Measurements from ENCODE around the gene GABBR1. TPM values are rescaled to one million over a fixed set of nuclear protein-coding genes. Genes with fewer than 3 reads are reported as not detected.

Gene GABBR1
- total RNA-seq, 5 donors from 2014 or later (not counting 1 experiment from before 2014, with no cell fraction given): 48.0 to 82.7 (median 74.8) TPM

DNA sequence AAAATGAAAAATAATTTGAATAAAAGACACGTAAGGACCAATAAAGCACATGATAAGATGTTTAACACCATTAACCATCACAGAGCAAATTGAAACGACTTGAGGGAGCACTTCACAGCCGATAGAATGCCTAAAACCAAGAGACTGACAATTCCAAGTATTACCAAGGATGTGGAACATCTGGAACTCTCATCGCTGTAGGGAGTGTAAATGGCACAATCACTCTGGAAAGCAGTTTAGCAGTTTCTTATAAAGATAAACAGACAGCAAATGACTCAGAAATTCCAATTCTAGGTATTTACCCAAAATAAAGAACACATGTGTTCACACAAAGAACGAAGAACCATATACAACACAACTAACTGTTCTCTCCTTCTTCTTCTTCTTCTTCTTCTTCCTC is 65.0 kb downstream of the GABBR1 start:
- H3K4me3 Mint-ChIP-seq: no peak overlapping the region
- no peaks in the 10 kb centered on the region for H3K36me3 Mint-ChIP-seq
- CTCF ChIA-PET: no interaction called here
- Histone ChIP-seq H3K4me1 (ENCODE audit: control insufficient read depth in 1 of 2, extremely low read depth in 1 of 2, insufficient read depth in 2 of 2, low read length in 2 of 2) (no peaks in the 10 kb centered on the region), H3K4me3 (ENCODE audit: control insufficient read depth in 1 of 2, extremely low read depth in 1 of 2, low read length in 1 of 2) (no peak overlapping the region), H3K27me3 (replicated peaks in 1 of 2; ENCODE audit: control insufficient read depth in 2 of 2, extremely low read depth in 1 of 2, insufficient read depth in 2 of 2, low read length in 1 of 2) (peaks cover 0 to 26% of the 10 kb centered on the region in 2 experiments), H3K27ac (ENCODE audit: low read length) (no peak overlapping the region), H3K36me3 (ENCODE audit: control insufficient read depth in 2 of 2, extremely low read depth in 1 of 2, insufficient read depth in 1 of 2, low read length in 1 of 2) (no peaks in the 10 kb centered on the region), H3K9me3 (no peaks in the 10 kb centered on the region)
- H3K4me1 Mint-ChIP-seq: peaks cover 6 to 8% (median 7%) of the 10 kb centered on the region in 3 donors
- POLR2A ChIA-PET: no interaction called here
- WGBS (ENCODE audit: insufficient coverage): 100% methylated on average over 1 of the region's 5 CpGs
- no peaks in the 10 kb centered on the region for H3K9me3 Mint-ChIP-seq
- no peak overlapping the region for H3K27ac Mint-ChIP-seq
- no peak for ATAC-seq (replicated peaks in 1 of 4)
- DNase-seq: no peak
- H3K27me3 Mint-ChIP-seq: peaks cover 41 to 53% of the 10 kb centered on the region in 2 donors

DNA sequence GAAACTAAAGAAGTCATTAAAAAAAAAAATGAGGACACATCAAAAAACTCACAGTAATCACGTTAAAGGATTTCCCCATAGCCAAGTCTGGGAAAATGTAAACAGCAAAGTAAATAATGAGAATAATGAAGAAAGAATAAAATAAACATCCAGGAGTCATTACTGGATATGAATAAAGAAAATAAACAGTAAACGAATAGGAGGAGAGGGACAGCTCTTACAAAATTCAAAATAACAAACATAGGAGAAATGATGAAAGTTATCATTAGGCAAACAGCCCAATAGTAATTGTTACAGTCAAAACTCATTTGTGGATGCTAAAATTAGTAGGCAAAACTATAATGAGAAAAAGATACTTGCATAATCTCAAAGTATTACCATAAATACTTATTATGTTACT is 65.4 kb downstream of the GABBR1 start:
- no peak for ATAC-seq (replicated peaks in 1 of 4)
- H3K27me3 Mint-ChIP-seq: peaks cover 45 to 58% of the 10 kb centered on the region in 2 donors
- ChIA-PET POLR2A (no interaction called here), CTCF (no interaction called here)
- H3K4me1 ChIP-seq (ENCODE audit: control insufficient read depth in 1 of 2, extremely low read depth in 1 of 2, insufficient read depth in 2 of 2, low read length in 2 of 2): no peaks in the 10 kb centered on the region
- H3K9me3 Mint-ChIP-seq: no peaks in the 10 kb centered on the region
- H3K4me3 Mint-ChIP-seq: no peak overlapping the region
- no peaks in the 10 kb centered on the region for H3K36me3 ChIP-seq (ENCODE audit: control insufficient read depth in 2 of 2, extremely low read depth in 1 of 2, insufficient read depth in 1 of 2, low read length in 1 of 2)
- H3K36me3 Mint-ChIP-seq: no peaks in the 10 kb centered on the region
- H3K27ac ChIP-seq (ENCODE audit: low read length): no peak overlapping the region
- H3K4me1 Mint-ChIP-seq: peaks cover 6 to 8% (median 7%) of the 10 kb centered on the region in 3 donors
- no peak overlapping the region for H3K27ac Mint-ChIP-seq
- DNase-seq: no peak
- peaks cover 0 to 27% of the 10 kb centered on the region in 2 experiments for H3K27me3 ChIP-seq (replicated peaks in 1 of 2; ENCODE audit: control insufficient read depth in 2 of 2, extremely low read depth in 1 of 2, insufficient read depth in 2 of 2, low read length in 1 of 2)
- no peaks in the 10 kb centered on the region for H3K9me3 ChIP-seq
- H3K4me3 ChIP-seq (ENCODE audit: control insufficient read depth in 1 of 2, extremely low read depth in 1 of 2, low read length in 1 of 2): no peak overlapping the region
- WGBS (ENCODE audit: insufficient coverage): no CpG with 5 or more reads among the region's 2 CpGs

DNA sequence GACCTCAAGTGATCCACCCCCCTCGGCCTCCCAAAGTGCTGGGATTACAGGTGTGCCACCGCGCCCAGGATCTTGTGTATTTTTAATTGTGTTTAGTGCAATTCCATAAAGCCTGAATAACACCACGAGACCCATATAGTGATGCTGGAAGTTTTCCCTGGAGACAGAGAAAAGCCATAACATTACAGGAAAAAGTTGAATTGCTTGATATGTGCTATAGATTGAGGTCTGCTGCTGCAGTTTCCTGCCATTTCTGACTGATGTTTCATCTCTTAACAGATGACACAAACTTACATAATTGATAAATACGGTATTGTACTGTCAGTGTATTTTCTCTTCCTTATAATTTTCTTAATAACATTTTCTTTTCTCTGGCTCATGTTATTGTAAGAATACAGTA is 66.1 kb downstream of the GABBR1 start:
- POLR2A ChIA-PET: no interaction called here
- peaks cover 43 to 56% of the 10 kb centered on the region in 2 donors for H3K27me3 Mint-ChIP-seq
- no peak for ATAC-seq (replicated peaks in 1 of 4)
- peaks cover 6 to 8% (median 7%) of the 10 kb centered on the region in 3 donors for H3K4me1 Mint-ChIP-seq
- Histone ChIP-seq H3K4me1 (ENCODE audit: control insufficient read depth in 1 of 2, extremely low read depth in 1 of 2, insufficient read depth in 2 of 2, low read length in 2 of 2) (no peaks in the 10 kb centered on the region), H3K27ac (ENCODE audit: low read length) (no peak overlapping the region), H3K36me3 (ENCODE audit: control insufficient read depth in 2 of 2, extremely low read depth in 1 of 2, insufficient read depth in 1 of 2, low read length in 1 of 2) (no peaks in the 10 kb centered on the region), H3K9me3 (no peaks in the 10 kb centered on the region), H3K4me3 (ENCODE audit: control insufficient read depth in 1 of 2, extremely low read depth in 1 of 2, low read length in 1 of 2) (no peak overlapping the region), H3K27me3 (replicated peaks in 1 of 2; ENCODE audit: control insufficient read depth in 2 of 2, extremely low read depth in 1 of 2, insufficient read depth in 2 of 2, low read length in 1 of 2) (peaks cover 0 to 24% of the 10 kb centered on the region in 2 experiments)
- WGBS (ENCODE audit: insufficient coverage): 80% methylated on average over 1 of the region's 5 CpGs
- H3K9me3 Mint-ChIP-seq: no peaks in the 10 kb centered on the region
- CTCF ChIA-PET: no interaction called here
- no peak for DNase-seq
- no peak overlapping the region for H3K27ac Mint-ChIP-seq
- no peaks in the 10 kb centered on the region for H3K36me3 Mint-ChIP-seq
- H3K4me3 Mint-ChIP-seq: no peak overlapping the region

DNA sequence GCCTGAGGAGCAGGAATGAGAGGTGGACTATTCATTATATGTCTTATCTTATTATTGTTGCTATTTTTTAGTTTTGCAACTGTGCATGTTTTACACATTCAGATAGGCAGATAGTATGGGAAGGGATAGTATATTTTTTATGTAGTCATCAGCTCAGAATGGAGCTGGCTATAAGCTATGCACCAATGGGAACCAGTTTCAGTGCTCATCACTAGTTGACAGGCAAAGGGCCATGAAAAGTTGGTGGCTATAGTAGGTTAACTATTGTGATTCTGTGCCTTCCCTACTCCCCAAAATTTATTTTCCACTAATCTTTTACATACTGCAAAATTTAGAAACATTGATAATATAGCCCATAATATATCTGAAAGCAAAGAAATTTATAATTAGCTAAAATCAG is 68.1 kb downstream of the GABBR1 start:
- H3K4me1 Mint-ChIP-seq: peaks cover 6 to 8% (median 7%) of the 10 kb centered on the region in 3 donors
- H3K4me3 Mint-ChIP-seq: no peak overlapping the region
- Histone ChIP-seq H3K9me3 (no peaks in the 10 kb centered on the region), H3K27ac (ENCODE audit: low read length) (no peak overlapping the region), H3K4me3 (ENCODE audit: control insufficient read depth in 1 of 2, extremely low read depth in 1 of 2, low read length in 1 of 2) (no peak overlapping the region), H3K36me3 (ENCODE audit: control insufficient read depth in 2 of 2, extremely low read depth in 1 of 2, insufficient read depth in 1 of 2, low read length in 1 of 2) (no peaks in the 10 kb centered on the region), H3K4me1 (ENCODE audit: control insufficient read depth in 1 of 2, extremely low read depth in 1 of 2, insufficient read depth in 2 of 2, low read length in 2 of 2) (no peaks in the 10 kb centered on the region), H3K27me3 (replicated peaks in 1 of 2; ENCODE audit: control insufficient read depth in 2 of 2, extremely low read depth in 1 of 2, insufficient read depth in 2 of 2, low read length in 1 of 2) (peaks cover 0 to 26% of the 10 kb centered on the region in 2 experiments)
- no peak for DNase-seq
- H3K27me3 Mint-ChIP-seq: peaks cover 44 to 58% of the 10 kb centered on the region in 2 donors
- POLR2A ChIA-PET: no interaction called here
- CTCF ChIA-PET: no interaction called here
- H3K36me3 Mint-ChIP-seq: no peaks in the 10 kb centered on the region
- no peaks in the 10 kb centered on the region for H3K9me3 Mint-ChIP-seq
- no peak for ATAC-seq (replicated peaks in 1 of 4)
- H3K27ac Mint-ChIP-seq: no peak overlapping the region

DNA sequence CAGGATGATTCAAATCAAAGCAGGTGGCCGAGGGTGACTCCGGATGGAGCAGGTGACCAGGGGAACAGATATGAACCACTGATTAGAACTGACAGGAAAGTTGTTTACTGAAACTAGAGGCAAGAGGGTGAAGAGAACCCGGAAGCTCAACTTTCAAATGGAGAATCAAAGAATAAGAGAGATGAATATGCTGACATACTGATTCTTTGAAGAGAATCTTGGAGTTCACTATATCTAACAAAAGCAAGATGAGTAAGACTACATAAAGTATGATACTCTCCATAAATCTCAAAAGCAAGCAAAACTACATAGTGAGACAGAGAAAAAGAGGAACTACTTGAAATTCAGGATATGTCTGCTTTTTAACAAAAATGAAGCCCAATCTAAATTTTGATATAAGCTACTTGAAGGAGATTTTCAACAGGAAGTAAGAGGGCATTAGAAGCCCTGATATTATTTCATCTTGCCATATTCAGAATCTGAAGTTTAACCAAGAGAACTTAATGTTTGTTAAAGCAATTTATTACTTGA is 69.5 kb downstream of the GABBR1 start:
- Histone ChIP-seq H3K9me3 (no peaks in the 10 kb centered on the region), H3K27ac (ENCODE audit: low read length) (no peak overlapping the region), H3K4me3 (ENCODE audit: control insufficient read depth in 1 of 2, extremely low read depth in 1 of 2, low read length in 1 of 2) (no peak overlapping the region), H3K36me3 (ENCODE audit: control insufficient read depth in 2 of 2, extremely low read depth in 1 of 2, insufficient read depth in 1 of 2, low read length in 1 of 2) (no peaks in the 10 kb centered on the region), H3K27me3 (replicated peaks in 1 of 2; ENCODE audit: control insufficient read depth in 2 of 2, extremely low read depth in 1 of 2, insufficient read depth in 2 of 2, low read length in 1 of 2) (peaks cover 0 to 25% of the 10 kb centered on the region in 2 experiments), H3K4me1 (ENCODE audit: control insufficient read depth in 1 of 2, extremely low read depth in 1 of 2, insufficient read depth in 2 of 2, low read length in 2 of 2) (no peaks in the 10 kb centered on the region)
- ChIA-PET CTCF (no interaction called here), POLR2A (no interaction called here)
- ATAC-seq (replicated peaks in 1 of 4) (no peak), DNase-seq (no peak)
- no peaks in the 10 kb centered on the region for H3K36me3 Mint-ChIP-seq
- WGBS (ENCODE audit: insufficient coverage): 20% methylated on average over 1 of the region's 3 CpGs
- no peak overlapping the region for H3K27ac Mint-ChIP-seq
- peaks cover 6 to 8% (median 7%) of the 10 kb centered on the region in 3 donors for H3K4me1 Mint-ChIP-seq
- H3K4me3 Mint-ChIP-seq: no peak overlapping the region
- H3K9me3 Mint-ChIP-seq: no peaks in the 10 kb centered on the region
- peaks cover 51 to 69% of the 10 kb centered on the region in 2 donors for H3K27me3 Mint-ChIP-seq

DNA sequence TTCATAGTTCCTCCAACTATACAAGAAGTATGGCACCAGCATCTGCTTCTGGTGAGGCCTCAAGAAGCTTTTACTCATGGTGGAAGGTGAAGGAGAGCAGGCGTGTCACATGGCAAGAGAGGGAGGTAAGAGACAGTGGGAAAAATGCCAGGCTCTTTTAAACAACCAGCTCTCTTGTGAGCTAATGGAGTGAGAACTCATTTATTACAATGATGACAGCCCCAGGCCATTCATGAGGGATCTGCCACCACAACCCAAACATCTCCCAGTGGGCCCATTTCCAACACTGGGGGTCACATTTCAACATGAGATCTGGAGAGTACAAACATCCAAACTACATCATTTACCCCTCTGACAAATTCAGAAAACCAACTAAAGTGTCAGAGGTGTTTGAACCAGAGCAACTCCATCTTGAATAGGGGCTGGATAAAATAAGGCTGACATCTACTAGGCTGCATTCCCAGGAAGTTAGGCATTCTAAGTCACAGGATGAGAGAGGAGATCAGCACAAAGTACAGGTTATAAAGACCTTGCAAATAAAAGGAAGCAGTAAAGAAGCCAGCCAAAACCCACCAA is 71.3 kb downstream of the GABBR1 start:
- WGBS (ENCODE audit: insufficient coverage): no CpG with 5 or more reads among the region's 1 CpG
- Histone ChIP-seq H3K4me1 (ENCODE audit: control insufficient read depth in 1 of 2, extremely low read depth in 1 of 2, insufficient read depth in 2 of 2, low read length in 2 of 2) (no peaks in the 10 kb centered on the region), H3K36me3 (ENCODE audit: control insufficient read depth in 2 of 2, extremely low read depth in 1 of 2, insufficient read depth in 1 of 2, low read length in 1 of 2) (no peaks in the 10 kb centered on the region), H3K27me3 (replicated peaks in 1 of 2; ENCODE audit: control insufficient read depth in 2 of 2, extremely low read depth in 1 of 2, insufficient read depth in 2 of 2, low read length in 1 of 2) (peaks cover 0 to 27% of the 10 kb centered on the region in 2 experiments), H3K27ac (ENCODE audit: low read length) (no peak overlapping the region), H3K9me3 (no peaks in the 10 kb centered on the region), H3K4me3 (ENCODE audit: control insufficient read depth in 1 of 2, extremely low read depth in 1 of 2, low read length in 1 of 2) (no peak overlapping the region)
- DNase-seq: no peak
- ChIA-PET POLR2A (no interaction called here), CTCF (no interaction called here)
- Mint-ChIP-seq H3K36me3 (no peaks in the 10 kb centered on the region), H3K4me1 (peaks cover 6 to 8% (median 7%) of the 10 kb centered on the region in 3 donors), H3K27me3 (peaks cover 48 to 69% of the 10 kb centered on the region in 2 donors), H3K4me3 (no peak overlapping the region), H3K27ac (no peak overlapping the region), H3K9me3 (no peaks in the 10 kb centered on the region)
- ATAC-seq (replicated peaks in 1 of 4): no peak
